HG03139 (cell line): Measurements from ENCODE around the gene ADGRD1.

Source experiments
- ATAC-seq: cut with Tn5 transposase; IDR thresholded peaks from one replicate; pipeline ENCODE4 v1.9.1; 2021; ENCODE audit not compliant: unreplicated experiment

The ADGRD1 gene

GRCh38 chr12:130965214-130965613 lies 11.5 kb downstream of the ADGRD1 start:
- no peak for ATAC-seq

DNA sequence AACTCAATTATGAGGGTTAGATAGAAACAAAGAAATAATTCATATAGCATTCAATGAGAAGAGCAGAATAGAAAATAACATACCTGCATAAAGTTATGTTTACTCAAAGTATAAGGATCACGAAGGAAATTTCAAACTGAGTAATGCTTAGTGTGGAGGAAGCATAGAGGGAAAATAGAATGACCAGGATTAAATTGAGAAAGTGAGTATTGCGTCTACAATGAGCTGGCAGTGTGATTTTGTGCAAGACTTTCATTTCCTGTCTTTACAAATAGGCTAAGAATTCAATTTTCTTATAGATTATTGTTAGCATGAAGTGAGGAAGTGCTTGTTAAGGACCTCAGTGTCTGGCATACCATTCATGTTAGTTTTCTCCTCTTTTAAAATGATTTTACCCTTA lies 12.0 kb downstream of the ADGRD1 start:
- ATAC-seq = no peak

- ATAC-seq = no peak
Measured at GRCh38 chr12:130966443-130967030, 12.8 kb downstream of the ADGRD1 start.

- ATAC-seq = no peak
Measured at GRCh38 chr12:130967636-130968035, 13.9 kb downstream of the ADGRD1 start.

- ATAC-seq = no peak
Measured at GRCh38 chr12:130968611-130969010, 14.9 kb downstream of the ADGRD1 start.

DNA sequence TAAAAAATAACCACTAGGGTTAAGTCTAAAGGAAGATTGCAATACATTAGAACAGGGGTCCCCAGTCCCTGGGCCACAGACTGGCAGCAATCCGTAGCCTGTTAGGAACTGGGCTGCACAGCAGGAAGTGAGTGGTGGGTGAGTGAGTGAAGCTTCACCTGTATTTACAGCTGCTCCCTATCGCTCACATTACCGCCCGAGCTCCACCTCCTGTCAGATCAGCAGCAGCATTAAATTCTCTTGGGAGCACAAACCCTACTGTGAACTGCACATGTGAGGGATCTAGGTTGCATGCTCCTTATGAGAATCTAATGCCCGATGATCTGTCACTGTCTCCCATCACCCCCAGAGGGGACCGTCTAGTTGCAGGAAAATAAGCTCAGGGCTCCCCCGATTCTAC lies 15.5 kb downstream of the ADGRD1 start:
- ATAC-seq = no peak

GRCh38 chr12:130970165-130970907 lies 16.6 kb downstream of the ADGRD1 start:
- no peak for ATAC-seq

- ATAC-seq = no peak
Measured at GRCh38 chr12:130970908-130971233, 17.2 kb downstream of the ADGRD1 start.

DNA sequence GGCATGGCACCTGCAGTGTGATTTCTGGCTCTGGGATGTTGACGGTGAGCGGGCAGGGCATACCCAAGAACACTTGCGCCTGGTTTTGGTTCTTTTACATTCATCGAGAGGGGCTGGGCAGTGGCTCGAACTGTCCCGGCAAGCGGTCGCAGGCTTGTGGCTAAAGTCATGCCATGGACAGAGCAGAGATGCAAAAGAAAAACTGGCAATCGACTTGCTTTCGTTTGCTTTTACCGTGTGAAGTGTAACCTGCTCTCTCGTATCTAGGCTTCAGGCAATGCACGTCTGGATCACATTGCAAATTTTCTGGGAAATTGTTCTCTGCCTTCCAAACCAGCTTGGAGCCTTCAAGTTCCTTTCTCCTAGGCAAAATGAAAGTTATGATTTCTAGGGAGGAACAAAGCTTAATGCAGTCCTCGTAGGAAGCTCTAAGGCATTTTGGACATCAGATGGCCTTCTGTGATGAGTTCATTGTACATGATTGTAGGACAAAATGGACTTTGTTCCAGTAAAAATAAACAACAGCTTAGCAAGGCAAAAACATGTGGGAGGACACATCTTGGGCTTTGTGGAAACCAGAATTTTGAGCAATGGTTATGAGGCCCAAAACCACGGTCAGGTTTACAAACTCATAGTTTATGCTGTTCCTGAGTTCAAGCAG lies 18.3 kb downstream of the ADGRD1 start:
- ATAC-seq = no peak

- no peak for ATAC-seq
Measured at GRCh38 chr12:130972586-130972950, 18.9 kb downstream of the ADGRD1 start.

DNA sequence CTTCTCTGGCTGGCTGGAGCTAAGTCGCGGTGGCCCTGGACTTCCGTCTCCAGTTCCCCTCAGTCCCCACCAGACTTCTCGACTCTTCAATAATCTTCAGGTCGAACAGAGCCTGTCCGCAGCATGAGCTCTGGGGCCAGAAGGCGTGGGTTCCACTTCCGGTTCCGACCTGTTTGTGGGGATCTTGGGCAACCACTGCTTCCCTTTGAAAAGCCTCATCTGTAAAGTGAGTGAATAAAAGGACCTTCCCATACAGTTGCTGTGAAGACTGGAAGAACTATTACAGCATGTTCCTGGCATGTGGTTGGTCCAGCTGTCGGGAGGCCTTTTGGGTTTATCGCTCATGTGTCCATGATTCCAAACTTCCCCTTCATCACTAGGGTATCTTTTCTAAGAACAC lies 19.4 kb downstream of the ADGRD1 start:
- no peak for ATAC-seq

DNA sequence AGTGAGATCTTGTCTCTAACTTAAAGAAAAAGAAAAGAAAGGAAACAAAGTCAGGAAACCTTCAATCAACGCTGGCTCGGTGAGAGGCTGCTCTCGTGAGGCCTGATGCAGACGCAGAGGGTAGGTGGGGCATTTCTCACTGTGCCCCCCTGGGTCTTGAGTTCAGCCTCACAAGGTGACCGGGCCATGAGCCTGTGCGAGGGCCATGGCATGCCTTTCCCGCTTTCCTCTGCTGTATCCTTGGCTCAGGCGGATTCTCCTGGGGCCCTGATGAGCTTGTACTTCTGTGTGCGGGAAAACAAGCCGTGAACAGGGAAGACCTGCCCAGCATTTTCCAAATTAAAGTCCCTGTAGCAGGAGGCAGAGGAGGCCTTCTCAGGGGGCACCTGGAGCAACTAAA lies 20.2 kb downstream of the ADGRD1 start:
- ATAC-seq = no peak

DNA sequence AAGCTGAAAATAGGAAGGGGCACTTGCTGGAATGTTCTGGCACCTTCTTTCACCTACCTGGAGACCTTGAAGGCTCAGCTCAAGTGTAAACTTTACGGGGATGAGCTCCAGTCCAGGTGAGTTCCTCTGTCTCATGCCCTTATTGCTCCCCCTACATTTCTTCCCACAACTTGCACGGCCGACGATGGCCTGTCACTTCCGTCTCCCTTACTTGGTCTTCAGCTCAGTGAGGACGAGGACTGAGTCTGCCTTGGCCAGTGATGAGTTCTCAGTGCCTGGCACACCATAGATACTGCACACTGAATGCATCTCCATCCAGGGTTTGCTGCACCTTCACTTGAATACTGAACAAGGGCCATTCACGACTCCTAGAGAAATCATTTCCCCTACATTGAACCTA lies 21.4 kb downstream of the ADGRD1 start:
- no peak for ATAC-seq

DNA sequence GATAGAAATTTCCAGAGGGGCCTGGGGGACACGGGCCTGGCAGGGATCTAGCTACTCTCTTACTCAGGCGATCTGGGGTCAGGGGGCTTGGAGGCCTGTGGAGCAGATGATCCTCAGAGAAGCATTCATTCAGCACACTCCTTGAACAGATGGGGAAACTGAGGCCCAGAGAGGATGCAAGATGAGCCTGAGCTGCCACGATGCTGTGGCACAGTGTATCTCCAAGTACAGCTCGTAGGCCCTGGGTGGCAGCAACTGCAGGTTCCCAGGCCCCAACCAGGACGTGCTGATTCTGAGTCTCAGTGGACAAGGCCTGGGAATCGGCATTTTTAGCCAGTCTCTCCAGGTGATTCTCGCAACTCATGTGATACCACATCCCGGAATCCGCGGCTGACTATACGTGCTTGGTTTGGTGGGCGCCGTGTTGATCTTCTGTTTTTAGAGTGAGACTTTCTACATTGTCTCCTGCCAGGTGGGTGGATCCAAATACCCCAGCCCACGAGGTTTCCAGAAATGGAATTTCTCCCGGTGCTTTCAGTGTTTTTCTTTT lies 22.5 kb downstream of the ADGRD1 start:
- ATAC-seq = no peak

- no peak for ATAC-seq
Measured at GRCh38 chr12:130977046-130977742, 23.5 kb downstream of the ADGRD1 start.

- no peak for ATAC-seq
Measured at GRCh38 chr12:130977743-130978095, 24.0 kb downstream of the ADGRD1 start.

DNA sequence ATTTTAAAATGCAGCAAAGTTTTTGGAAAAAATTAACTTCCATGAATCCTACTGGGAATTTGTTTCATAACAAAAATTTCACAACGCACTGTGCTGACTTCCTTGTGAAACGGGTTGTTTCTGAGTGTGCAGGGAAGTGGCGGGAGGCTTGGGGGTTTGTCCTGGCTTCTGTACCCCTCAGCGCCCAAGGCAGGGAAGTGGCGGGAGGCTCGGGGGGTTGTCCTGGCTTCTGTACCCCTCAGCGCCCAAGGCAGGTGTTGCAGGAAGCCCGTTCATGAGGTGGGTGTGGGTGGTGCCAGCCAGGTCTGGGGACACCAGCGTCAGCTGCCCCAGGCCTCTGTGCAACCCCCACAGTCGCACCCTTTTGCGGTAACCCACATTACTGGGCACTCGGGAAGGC lies 25.1 kb downstream of the ADGRD1 start:
- ATAC-seq = no peak

- ATAC-seq = no peak
Measured at GRCh38 chr12:130981074-130981742, 27.5 kb downstream of the ADGRD1 start.

GRCh38 chr12:130981911-130982310 lies 28.2 kb downstream of the ADGRD1 start:
- ATAC-seq = no peak

DNA sequence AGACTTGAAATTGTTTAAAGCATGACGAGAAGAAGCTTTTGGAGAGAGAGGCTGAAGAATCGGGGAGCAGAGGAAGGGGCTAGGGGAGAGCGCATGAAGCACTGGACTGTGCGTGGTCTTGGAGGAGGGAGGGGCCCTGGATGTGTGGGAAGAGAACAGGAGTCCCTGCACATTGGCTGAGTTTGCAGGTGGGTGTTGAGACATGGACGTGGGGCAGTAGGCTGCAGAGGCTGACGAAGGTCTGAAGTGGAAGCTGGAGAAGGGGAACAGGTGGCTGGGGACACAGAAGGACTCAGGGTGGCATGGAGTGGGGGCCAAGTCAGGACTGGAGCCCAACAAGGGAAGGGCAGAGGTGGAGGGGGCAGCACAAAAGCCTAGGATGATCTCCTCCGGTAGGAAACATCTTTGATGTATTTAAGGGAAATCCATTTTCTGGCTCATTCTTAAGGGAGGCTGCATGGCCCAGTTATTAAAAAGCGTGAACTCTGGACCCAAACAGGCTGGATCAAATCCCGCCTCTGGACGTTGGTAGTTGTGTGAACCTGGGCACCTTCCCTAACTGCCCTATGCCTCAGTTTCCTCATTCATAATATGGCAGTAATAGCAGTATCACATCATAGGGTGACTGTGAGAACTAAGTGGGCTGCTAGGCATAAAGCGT lies 29.0 kb downstream of the ADGRD1 start:
- no peak for ATAC-seq
